Measurements from ENCODE around the gene SYT9.
A peak's percentile ranks its signal among the peaks of the same experiment; 100 is the strongest.

SYT9 gene

DNA sequence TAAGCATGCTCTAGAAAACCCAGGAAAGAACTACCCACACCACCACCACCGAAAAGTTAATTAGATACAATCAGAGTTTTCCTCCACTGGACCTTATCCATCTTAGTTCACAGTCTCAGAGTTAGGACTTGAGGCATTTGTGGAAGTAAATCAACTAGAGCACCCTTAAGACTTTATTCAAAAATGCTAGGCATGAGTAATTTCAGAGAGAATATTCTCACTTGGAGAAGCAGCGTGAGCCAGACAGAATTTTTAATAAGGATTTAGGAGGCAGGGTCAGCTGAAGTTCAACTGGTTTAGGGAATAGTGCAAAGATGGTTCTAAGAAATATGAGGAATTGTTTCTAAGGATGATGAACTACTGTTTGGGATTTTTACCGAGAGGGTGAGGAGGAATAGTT is 232.4 kb downstream of the SYT9 start:
- no peak for DNase-seq

DNA sequence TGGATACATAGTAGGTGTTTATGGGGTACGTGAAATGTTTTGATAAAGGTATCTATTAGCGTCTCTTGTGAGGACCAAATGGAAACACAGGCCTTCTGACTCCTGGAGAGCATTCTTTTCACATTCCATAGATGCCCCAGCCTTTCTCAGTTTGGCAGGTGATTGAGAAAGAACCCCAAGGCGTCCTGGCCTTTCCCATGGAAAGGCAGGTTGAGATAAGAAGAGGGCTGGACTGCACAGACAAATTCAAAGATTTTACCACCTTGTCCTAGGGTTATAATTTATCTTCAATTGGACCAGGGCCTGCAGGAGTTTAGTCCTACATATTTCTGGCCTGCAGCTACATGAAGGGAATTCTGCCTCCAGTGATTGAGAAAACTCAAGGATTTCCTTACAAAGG is 232.9 kb downstream of the SYT9 start:
- DNase-seq, result no peak

DNA sequence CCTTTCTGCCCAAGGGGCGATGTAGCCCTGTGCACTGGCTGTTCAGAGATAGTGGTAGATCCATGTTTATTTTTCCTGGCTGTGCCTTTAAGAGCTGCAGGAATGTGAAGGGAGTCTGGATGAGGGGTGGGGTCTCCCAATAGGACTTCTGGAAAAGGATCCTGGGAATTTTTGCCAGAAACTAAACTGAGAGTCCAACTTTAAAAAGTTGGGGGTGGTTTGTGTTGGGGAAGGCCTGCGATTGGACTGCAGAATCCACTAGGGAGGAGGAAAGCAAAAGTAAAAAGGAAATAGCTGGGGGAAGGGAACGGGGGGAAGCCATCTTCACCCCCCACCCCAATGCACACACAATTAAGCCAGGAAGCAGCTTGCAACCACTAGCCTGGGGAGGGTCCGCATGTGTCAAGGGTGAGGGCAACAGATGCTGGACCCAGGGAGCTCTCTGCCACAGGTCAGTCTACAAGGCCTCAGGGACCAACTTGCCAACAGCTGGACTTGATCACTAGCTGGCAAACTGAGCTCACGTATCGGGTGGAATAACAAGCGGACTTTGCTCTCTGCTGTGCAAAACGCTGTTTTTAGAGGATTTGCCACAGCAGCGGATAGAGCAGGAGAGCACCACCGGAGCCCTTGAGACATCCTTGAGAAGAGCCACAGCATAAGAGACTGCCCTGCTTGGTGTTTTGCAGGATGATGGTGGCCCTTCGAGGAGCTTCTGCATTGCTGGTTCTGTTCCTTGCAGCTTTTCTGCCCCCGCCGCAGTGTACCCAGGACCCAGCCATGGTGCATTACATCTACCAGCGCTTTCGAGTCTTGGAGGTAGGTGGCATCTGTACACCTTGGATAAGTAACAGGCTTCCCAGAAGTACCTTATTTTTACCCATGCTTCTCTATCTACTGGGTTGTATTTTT is 233.7 kb downstream of the SYT9 start, which contains the start of gene OLFML1:
OLFML1 (plus strand) TSS at position 321 of the 912 bp plus-strand sequence; CDS start at position 691, 370 bp downstream.
- DNase-seq, result no peak

DNA sequence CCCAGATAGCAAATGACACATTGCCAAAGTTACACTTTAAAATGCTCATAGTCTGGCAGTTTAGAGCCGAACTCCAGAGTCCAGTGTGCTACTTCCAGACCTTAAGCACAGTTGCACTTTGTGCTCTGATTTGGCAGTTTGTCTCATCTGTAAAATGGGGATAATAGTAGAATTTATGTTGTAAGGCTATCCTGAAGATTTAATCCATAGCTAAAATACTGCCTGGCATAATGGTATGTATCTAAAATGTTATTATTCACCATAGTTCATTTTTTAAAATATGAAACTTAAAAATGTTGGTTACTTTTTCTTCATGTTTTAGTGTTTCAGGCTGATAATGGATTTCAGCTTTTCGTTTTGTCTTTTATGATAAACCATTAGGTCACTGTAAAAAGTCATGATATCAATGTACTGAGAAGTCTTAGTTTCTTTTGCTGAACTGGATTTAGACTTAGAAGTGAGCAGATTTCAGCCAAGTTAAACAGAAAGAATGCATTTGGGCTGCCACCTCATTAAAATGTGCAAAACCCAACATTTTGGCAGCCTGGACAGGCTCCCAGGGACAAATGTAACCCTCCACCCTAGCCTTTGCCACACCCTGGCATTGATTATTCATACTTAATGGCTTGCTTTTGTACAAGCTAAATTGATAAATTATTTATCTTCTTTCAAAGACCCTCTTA is 234.5 kb downstream of the SYT9 start:
- no peak for DNase-seq

DNA sequence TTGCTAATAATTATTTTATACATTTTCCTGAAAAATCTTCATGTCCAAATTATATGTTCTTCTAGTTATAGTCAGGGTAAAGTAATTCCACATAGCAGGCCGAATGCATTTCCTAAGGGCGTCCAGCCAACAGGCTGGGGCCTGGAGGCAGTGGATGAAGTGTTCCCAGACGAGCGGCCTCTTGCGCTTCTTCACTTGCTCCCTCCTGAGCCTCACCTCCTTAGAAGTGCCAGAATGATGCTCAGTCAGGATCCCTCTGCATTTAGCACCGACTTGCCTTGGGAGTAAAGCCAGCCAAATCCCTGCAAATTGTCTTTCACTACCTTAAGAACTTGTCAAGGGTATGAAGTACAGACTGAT is 235.1 kb downstream of the SYT9 start:
- DNase-seq, result no peak

DNA sequence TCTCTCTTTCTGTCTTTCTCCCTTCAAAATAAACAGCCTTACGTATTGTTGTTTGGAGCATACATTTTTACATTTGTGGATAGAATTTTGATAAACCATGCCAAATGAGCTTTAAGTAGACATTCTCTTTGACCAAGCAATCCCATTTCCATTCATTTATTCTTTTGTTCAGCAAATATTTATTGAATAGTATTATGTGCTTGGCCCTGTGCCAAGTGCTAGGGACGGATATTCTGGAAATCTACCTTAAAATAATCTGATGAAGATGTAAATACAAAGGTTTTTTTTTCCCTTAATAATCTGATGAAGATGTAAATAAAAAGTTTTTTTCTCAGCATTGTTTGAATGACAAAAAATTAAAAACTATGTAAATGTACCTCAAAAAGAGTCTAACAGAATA is 235.7 kb downstream of the SYT9 start:
- no peak for DNase-seq

DNA sequence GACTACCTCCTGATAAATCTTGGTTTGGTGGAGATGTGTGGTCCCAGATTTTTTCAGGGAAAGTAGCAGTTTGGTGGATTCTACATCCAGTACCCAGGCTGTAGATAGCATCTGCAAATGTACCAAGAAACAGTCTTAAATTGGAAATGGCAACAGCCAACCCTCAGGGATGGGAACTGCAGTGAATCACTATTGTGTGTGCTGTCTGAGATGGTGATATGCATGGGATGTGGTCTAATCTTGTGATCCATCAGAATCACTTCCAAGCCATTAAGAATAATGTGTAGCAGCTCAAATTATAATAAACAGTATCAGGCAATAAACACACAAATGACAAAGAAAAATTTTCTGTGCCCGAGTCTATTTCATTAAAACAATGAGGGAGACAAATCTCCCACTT is 237.0 kb downstream of the SYT9 start:
- DNase-seq, result no peak

DNA sequence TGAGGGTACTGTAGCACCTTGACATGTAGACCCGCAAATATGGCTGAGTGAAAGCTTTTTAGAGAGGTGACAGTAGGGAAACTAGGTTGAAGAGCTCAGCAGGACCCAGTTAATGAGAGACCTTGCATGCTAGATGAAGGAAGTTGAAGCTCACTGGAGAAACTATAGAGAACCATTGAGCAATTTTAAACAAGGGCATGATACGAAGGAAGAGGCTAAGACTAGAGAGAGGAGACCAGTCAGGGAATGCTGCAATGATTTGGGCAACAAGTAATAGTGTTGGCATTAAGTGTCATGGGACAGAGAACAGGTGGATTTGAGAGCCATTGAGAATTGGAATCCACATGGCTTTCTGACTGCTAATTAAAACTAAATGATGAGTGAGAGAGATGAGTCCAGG is 237.7 kb downstream of the SYT9 start:
- DNase-seq, result no peak

DNA sequence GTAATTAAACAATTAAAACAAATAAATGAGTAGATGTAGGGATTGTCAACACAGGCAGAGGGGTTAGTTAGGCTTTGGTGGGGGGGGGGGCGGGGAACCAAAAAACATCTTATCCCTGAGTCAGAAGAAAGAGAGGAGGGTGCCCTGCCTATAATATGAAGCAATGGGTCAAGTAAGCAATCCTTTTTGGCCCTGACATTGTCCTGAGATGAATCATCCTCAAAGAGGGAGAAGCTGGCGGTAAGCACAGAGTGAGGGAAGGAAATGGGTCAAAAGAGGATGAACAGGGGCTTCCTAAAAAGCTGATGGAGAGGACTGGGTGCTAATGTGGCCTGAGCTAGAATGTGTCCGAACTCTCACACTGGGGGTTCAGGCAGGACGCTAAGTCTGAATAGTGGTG is 238.3 kb downstream of the SYT9 start:
- DNase-seq, result no peak

DNA sequence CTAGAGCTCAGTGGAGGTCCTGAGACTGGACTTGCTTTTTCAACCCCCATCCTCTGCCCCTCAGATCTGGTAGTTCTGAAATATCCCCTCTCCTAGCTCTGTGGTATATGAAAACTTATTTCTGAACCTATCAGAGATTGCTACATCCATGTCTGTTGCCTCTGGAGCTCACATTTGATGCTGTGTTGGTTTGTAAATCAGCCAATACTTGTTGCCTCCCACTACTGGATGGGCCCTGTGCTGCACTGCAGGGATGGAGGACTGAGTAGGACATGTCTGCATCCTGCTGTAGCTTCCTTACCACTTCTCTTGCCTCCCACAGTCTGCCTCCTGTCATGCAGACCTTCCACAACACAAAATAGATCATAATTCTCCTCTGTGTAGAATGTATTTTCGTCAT is 238.8 kb downstream of the SYT9 start:
- no peak for DNase-seq

DNA sequence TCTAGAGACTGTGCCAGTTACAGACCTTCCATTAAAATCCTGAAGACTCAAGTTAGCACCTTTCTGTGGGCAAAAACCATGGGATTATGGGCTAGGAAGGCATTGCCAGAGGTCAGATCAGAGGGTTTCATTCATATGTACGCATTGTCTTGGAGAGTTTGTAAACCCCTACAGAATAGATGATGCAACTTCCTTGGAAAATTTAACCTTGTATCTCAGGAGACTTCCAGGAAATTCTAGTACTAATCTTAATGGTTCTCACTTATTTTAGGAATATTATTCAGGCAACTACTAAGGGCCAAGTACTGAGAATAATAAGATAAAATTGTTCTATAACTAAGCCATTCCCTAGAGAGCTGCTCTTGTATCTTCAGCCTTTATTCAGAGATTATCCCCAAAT is 240.5 kb downstream of the SYT9 start:
- DNase-seq, result no peak

DNA sequence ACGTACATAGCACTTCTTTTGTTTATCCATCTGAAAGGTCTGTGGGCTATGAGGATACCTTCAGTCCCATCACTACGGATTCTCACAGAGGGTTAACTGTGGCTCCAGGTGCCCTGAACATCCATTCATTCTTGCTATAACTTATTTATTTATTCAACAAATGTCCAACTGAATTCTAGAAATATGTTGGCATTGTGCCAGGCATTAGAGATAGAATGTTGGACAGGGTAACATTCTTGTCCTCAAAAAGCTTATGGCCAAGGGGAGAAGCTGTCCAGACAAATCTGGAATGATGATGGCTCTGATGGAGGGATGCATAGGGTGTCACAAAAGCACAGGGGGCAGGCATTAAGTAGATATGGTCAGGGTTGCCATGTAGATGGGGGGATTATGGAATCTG is 242.0 kb downstream of the SYT9 start:
- DNase-seq, result no peak

DNA sequence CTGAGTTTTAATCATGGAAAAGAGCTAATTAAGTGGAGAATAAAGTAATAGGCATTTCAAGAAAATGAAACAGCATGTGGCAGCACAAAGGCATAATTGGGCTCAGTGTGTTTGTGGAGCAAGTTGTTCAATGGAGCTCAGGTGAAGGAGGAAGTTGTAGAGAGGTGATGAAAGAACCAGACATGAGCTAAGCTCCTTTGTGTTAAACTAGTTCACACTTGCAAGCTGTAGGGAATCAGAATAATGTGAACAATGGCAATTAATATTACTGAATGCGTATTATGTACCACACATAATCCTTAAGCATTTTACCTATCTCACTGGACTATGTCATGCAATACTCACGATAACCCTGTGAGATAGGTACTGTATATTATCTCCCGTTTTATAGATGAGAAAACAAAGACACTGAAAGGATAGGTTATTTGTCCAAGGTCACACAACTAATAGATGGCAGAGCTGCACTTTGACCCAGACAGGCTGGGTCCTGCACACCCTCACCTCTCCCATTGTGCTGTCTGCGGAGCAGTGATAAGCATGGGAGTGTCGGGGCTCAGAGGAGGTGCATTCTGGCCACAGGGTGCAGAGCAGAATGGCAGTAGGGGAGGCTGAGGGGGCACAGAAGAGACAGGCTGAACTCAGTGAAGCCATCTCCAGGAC is 242.5 kb downstream of the SYT9 start:
- DNase-seq, result no peak

DNA sequence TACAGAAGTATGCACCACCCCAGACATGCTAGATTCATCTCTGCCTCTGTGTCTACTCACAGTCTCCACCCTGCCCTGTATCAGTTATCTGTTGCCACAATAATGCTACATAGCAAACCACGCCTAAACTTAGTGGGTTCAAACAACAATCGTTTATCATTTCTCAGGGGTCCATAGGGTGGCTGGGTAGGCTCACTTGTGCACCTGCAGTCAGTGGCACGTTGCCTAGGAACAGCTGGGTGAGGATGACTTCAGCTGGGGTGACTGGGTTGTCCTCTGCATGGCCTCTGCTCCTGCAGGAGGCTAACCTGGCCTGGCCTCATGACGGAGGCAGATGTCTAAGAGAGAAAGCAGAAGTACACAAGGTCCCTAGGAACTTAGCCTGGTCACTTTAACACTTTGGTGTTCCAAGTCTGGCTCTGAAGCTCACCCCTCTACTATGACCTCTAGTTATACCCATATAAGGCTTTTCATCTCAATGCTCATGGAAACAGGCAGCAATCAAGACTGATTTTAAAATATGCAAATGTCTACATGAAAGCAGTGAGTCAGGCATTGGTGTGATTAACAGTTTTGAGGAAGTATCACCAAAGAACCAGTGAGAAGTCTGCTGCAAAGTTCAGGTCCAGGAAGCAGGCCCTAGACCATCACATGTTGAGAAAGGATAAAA is 244.3 kb downstream of the SYT9 start:
- peak; percentile 45 for DNase-seq

DNA sequence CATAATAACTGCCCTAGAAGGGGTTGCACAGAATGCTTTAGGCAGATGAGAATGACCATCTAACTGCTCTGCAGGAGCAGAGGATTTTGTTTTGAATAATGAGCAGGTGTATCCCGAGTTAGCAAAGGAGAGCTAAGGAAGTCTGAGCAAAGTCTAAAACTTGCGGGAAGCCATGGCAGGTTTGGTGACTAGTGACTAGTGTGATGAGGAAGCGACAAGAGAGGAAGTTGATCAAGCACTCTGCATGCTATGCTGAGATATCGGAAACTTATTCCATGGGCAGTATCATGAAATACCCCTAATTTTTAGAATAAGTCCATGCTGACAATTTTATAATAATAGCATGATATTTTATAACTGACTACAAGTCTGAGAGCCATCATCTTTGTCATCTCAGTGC is 246.5 kb downstream of the SYT9 start:
- DNase-seq, result peak; percentile 4

DNA sequence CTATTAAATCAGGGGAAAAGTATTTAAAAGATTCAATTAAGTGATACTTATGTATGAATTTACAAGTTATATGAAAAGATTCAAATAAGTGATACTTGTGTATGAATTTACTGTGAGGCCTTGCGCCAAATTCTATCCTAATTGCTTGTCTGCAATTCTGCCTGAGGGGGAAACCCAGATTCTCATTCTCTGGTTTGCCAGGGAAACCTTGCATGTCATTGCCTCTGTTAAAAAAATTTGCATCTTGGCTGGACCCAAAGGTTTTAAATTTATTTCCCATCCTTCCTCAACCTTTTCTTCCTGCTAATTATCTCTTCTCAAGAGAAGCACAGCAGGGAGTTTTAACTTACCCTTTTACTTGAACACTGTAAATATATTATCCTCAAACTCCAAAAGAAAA is 247.4 kb downstream of the SYT9 start:
- no peak for DNase-seq

DNA sequence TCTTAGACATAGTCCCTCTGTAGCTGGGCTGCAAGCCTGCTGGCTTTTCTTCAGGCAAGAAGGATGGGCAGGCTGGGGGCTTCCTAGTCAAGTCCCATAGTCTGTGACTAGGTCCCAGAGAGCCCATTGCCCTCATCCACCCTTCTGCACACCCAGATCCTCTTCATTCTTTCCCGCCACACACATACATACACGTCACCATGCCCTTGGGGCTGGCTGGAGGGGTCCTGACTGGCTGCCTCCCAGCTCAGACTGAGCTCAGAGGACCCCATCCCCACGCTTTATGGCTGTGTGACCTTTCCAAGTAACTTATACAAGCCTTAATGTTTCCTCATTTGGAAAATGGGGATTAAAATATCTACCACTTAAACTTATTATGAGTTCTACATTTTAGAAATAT is 248.5 kb downstream of the SYT9 start:
- DNase-seq, result no peak

DNA sequence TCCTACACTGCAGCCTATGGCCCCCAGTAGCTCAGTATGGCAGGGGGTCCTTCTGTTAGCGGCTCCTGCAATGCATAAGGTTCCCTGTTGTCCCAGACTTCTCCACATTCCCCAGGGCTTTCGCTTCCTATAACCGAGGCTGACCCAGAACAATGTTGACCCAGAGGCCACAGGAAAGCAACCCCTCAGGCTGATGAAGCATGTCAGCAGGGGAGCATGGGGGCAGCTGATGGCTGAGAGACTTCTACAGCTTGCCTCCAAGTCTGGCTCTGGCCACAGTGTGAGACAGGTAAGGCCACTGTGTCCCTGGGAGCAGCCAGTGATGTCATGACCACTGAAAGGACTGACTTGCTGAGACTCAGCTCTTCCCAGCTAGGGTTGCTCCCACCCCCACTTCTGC is 249.5 kb downstream of the SYT9 start:
- no peak for DNase-seq

DNA sequence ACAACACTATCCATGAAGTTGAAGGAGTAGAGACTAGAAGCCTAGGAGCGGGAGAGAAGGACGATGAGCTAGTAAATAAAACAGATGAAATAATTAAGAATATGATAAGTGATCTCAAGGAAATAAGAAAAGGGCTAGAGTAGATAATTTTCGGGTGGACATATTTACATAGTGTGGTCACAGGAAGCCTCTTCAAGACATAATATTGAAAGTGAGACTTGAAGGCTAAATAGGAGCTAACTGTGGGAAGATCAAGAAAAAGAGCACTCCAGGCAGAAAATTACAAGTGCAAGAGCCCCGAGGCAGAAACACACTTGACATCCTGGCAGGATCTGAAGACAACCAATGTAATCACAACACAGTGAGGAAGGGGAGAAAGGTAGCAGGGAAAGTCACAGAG is 250.2 kb downstream of the SYT9 start:
- no peak for DNase-seq

DNA sequence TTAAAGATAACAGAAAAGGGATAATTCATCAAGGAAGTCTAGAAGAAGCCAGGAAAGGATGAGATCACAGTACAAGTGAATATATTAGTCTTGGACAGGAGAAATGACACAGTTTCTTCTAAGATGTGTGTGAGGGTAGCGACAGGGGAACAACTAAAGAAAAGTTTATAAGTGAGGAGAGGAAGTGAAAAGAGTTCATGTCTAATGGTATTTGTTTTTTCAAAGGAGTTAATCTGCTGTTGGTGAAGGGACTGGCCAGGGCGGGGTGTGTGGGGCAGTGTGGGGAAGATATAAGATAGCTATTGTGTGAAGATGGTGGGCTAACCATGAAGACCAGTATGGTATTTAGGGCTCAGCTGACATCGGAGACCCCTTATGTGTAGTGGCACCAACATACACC is 254.5 kb downstream of the SYT9 start:
- DNase-seq, result no peak

DNA sequence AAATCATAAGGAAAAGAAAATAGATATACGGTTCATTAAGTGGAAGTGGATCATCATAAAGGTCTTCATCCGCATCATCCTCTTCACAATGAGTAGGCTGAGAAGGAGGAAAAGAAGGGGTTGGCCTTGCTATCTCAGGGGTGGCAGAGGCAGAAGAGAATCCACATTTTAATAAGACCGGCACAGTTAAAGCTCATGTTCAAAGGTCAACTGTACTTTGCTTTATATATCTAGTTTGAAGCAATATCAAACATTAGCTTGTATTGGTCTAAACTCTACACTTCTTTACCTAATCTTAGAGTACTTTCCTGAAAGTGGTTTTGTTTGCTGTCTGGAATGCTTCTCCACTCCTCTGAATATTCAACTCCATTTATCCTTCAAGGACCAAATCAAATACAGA is 256.4 kb downstream of the SYT9 start:
- no peak for DNase-seq

DNA sequence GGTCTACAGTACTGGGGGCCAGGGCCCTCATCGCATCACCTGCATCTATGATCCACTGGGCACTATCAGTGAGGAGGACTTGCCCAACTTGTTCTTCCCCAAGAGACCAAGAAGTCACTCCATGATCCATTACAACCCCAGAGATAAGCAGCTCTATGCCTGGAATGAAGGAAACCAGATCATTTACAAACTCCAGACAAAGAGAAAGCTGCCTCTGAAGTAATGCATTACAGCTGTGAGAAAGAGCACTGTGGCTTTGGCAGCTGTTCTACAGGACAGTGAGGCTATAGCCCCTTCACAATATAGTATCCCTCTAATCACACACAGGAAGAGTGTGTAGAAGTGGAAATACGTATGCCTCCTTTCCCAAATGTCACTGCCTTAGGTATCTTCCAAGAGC is 258.3 kb downstream of the SYT9 start:
- DNase-seq, result no peak

DNA sequence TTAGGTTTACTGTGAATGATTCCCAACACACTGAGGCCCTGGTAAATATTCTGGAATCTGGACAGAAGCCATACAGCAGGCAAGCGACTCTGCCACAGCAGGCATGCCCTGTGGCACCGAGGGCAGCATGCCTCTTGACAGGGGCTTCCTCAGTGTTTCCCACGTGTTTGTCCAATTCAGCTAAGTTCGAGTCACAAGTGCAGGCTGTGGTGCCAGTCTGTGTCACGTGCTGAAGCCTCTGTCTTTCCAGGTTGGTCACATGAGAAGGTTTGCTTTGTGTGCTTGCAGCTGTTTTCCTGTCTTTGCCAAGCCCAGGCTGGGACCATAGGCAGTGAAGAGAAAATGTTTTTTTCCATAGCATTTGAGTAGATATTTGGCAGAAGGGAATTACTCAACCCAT is 259.7 kb downstream of the SYT9 start:
- DNase-seq, result no peak

Data from OCI-M1 (cell line).